ENCODE data around the gene SPRING1. TPM values are rescaled to one million over a fixed set of nuclear protein-coding genes. Genes with fewer than 3 reads are reported as not detected.

Gene SPRING1
- total RNA-seq, 1 experiment from 2014 or later, result 38.7 TPM

DNA sequence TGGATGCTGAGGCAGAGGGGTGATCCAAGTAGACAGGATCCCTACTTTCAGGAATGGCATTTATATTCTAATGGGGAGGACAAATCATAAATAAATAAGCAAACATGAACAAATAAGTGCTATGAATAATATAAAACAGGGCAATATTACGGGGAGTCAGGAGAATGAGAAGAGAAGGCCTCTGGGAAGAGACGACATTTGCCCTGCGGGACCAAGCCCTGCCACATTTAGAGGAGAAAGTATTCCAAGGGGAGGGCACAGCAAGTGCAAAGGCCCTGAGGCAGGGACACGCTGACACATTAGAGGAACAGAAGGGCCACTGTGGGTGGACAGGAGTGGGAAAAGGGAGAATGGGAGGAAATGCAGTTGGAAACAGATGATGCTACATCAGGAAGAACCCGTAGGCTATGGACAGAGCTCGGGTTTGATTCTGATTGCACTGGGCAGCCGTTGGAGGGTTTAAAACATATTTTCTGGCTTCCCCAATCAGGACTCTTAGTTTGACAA is 1.6 kb upstream of the SPRING1 start:
- no peak for DNase-seq (ENCODE audit: low spot score)

GRCh38 chr12:116736962-116737773 is 701 bp downstream of the SPRING1 start:
- DNase-seq (ENCODE audit: low spot score), result no peak

- no peak for DNase-seq (ENCODE audit: low spot score)
These were observed 1.8 kb downstream of the SPRING1 start for GRCh38 chr12:116735951-116736599.

DNA sequence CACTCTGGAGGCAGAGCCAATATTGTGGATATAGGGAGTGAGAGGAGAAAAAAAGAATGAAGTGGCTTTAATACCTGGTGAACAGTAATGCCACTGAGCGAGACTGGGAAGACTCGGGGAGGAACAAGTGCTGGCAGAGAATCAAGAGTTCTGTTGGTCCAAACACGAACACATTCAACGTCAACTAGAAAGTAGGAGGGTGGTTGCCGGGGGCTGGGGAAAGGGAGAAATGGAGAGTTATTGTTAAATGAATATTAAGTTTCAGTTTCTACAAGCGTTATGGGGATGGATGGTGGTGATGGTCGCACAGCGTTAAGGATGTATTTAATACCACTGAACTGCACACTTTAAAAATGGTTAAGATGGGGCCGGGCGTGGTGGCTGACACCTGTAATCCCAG is 2.8 kb downstream of the SPRING1 start:
- DNase-seq (ENCODE audit: low spot score), result no peak

GRCh38 chr12:116734156-116734768 is 3.6 kb downstream of the SPRING1 start:
- no peak for DNase-seq (ENCODE audit: low spot score)

DNA sequence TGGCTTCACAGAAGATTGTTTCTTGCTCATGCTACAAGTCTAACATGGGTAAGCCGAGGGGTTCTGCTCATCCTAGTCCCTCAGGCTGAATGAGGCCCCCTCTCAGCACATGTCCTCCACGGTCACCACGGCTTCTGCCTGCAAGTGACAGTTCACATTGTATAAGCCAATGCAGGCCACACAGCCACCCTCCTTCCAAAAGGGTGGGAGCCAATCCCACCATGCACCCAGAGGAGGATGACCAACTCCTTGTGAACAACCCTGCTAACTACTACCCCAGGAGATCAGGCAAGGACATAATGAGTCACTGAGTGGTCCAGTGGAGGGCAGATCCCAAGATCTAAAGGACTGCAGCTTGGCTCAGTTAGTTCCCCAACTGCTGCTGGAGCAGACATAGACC is 6.1 kb downstream of the SPRING1 start:
- no peak for DNase-seq (ENCODE audit: low spot score)

DNA sequence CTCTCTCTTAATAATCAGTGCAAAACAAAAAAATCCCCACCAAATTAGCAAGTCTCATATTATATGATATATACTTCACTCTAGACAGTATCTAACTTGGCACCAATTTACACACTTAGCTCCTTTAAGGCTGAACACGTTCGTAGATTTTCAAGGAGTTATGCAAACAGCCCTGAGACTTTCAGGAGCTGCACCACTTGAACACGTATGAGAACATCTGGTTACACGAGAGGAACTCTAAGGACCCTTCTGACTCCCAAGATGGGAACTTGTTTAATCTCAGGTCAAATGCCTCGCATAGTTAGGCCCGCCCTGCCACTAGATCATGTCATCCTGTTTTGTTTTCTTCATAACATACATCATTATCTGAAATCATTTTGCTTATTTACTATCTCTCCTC is 10.0 kb downstream of the SPRING1 start:
- no peak for DNase-seq (ENCODE audit: low spot score)

DNA sequence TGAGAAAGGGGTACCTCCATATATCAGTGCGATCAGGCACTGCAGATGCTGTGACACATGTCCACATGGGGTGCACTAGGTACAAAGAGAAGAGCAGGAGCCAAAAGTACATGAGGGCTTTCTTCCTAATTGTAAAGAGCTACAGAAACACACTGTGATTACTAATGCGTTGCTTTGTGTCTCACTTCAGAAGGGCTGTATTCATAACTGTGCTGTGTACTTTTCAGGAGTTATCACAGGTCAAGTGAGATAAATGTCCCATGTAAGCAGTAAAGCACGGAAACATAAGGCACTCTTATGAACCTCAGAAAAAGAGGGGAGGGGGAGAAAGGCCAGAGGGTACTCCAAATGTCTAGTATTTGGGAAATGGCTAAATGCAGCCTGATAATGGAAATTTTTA is 10.6 kb downstream of the SPRING1 start:
- DNase-seq (ENCODE audit: low spot score), result no peak

DNA sequence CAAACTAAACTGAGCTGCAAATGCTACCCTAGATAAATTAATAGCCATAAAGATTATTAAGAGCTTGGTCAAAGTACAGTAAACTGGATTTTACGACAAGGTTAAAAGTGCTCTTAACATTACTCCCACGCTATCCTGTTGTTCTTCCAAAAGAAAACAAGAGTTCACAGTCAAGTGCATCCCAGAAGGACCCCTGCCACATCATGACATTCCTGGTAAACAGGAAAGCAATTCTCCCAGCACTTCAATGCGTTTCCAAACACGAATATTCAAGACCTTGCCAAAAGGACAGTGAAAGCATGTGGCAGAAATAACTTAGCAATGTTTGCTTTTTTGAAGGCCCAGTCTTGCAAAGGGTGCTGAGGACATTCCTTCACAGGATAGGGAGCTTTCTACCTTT is 11.2 kb downstream of the SPRING1 start:
- DNase-seq (ENCODE audit: low spot score), result no peak

GRCh38 chr12:116722245-116722644 is 15.6 kb downstream of the SPRING1 start:
- no peak for DNase-seq (ENCODE audit: low spot score)

DNA sequence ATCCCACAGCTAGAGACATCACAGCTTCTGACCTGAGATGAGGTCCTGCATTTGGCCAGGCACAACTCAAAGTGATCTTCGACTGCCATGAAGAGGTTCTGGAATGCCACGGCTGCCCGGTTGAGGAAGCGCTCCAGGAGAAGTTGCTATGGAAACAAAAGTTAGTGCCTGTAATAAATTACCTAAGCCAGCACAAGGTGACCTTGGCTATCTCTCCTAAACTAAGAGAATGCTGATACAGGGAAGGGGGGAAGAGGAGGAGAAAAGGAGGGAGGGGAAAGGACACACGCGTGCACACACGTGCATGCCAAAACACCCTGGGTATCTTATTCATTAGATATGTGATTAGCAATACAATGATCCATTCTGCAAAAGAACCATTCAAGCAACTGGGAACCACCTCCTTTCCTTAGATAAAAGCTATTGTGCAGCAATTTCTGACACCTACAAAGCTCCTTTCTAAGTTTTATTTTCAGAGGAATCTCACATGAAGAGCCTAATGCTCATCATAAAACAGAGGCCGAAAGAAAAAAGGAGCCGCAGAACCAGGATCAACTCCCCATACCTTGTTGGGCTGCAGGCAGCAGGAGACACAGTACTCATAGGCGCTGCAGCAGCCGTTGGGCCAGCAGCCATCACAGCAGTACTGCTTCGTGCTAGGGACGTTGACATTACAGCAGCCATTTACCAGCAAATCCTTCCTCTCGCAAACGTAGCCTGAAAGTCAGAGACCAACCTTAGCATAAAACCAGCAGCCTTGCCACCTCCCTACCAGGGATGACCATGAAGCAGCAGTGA is 17.9 kb downstream of the SPRING1 start:
- DNase-seq (ENCODE audit: low spot score), result no peak

- DNase-seq (ENCODE audit: low spot score), result peak; percentile 16
These were observed 19.0 kb downstream of the SPRING1 start for GRCh38 chr12:116718655-116719454.

- DNase-seq (ENCODE audit: low spot score), result no peak
These were observed 20.1 kb downstream of the SPRING1 start for GRCh38 chr12:116717466-116718437.

- no peak for DNase-seq (ENCODE audit: low spot score)
These were observed 23.7 kb downstream of the SPRING1 start for GRCh38 chr12:116714175-116714574.

DNA sequence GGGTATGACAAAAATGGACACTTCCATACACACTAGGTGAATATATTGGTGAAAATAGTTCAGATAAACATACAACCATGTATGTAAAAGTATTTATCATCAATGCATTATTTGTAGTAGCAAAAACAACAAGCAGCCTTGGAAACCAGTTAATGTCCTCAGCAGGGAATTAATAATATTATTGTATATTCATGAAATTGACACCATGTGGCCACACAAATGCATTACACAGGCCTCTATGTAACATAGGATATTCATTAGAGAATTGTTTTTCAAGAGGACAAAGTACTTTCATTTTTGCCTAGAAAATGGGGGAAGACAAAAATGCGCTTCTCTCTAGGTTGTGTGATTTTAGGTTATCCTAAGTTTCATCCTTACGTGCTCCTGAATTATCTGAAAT is 24.3 kb downstream of the SPRING1 start:
- no peak for DNase-seq (ENCODE audit: low spot score)

GRCh38 chr12:116712458-116713303 is 25.2 kb downstream of the SPRING1 start:
- DNase-seq (ENCODE audit: low spot score), result no peak

DNA sequence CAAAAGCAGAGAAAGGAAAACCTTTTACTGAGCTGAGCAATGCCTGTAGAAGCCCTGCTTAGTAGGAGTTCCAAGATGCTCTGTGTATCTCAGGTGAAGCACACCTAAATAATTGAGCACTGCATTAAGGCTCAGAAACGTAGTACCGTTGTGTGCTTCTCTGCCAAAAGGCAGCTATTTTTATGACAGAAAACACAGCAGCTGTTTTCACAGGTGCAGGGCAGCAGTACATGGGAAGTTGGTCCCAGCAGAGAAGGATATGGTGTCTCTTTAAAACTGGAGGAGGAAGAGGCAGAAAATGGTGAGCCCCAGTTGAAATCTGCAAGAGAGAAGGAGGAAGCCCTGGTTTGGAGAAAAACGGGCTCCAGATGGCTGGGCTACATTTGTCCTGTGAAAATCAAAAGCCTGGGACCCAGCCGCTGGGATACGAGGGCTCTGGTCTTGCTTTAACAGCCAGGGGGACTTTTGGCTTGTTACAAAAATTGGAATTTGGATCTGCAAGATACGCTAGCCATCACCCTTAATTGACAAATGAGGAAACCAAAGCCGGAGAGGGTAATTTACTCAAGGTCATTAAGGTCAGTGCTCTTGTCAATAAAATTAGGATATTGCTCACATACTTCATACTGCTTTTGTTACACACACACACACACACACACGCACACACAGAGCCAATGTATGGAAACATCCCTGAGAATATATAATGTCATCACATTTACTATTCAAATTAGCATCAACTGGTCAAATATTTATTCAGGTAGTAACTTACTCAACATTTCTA is 27.3 kb downstream of the SPRING1 start:
- DNase-seq (ENCODE audit: low spot score), result no peak

- DNase-seq (ENCODE audit: low spot score), result no peak
These were observed 28.1 kb downstream of the SPRING1 start for GRCh38 chr12:116709768-116710167.
